ENCODE results near the gene KIDINS220.

The KIDINS220 gene

DNA sequence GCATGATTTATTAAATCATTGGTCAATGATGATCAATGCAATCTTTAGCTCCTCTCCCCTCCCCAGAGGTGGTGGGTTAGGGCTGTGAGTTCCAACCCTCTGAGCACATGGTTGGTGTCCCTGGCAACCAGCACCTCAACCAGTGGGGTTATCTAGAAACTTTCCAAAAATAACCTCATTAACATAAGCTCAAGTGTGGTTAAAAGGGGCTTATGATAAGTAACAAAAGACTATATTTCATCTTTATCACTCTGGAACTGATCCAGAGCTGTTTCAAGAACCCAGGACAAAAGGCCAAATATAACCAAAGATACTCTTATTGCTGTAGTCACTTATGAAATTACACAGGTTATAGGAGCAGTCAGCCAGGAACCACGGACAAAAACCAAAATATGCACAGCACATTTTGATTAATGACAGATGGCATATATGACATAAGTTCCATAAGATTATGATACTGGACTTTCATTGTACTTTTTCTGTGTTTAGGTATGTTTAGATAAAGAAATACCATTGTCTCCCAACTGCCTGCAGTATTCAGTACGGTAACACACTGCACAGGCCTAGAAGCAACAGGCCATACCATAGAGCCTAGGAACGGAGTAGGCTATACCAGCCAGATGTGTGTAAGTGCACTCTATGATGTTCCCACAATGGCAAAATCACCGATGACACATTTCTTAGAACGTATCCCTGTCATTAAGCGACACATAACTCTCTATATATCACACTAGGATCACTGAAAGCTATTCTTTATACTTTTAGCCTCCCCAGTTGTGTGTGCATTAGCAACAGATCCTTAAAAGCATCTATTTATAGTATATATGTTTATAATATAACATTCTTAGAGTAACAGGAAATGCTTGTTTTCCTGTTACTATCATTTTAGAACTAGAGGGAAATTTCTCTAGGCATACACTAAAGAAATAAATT lies 31.9 kb downstream of the KIDINS220 start:
- Mint-ChIP-seq H3K4me3 (no peak overlapping the region), H3K27me3 (no peaks in the 10 kb centered on the region), H3K27ac (no peak overlapping the region), H3K36me3 (peaks cover 42 to 53% of the 10 kb centered on the region in 2 donors), H3K4me1 (peaks cover 0 to 2% of the 10 kb centered on the region in 2 donors), H3K9me3 (no peaks in the 10 kb centered on the region)
- ATAC-seq (replicated peaks) = no peak
- no peak for DNase-seq

DNA sequence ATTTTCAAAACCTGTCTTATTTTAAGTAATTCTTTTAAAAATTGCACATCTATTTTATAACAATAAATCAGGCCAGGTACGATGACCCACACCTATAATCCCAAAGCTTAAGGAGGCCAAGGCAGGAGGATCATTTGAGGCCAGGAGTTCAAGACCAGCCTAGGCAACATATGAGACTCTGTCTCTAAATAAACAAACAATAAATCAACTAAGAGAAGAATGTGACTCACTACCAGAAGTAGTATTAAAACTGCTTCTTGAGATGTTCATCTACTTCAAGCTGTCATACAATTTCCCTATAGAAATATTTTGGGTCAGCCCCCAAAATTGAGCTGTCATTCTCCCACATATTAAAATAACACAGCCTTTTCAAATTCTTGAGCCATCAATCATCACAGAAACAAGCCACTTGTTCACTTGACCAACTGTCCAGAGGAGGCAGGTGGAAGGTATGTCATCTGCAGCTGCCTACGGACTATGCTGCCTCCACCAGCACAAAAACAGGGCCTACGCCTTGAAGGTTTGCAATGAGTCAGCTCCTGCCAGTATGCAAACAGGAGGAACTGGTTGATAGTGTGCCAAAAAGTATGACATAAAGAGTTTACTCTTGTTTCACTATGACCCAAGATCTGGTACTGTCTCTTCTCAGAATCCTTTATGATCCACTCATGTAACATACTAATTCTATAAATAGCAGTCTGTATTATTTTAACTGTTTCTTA lies 33.6 kb downstream of the KIDINS220 start:
- DNase-seq = peak; percentile 4
- H3K36me3 Mint-ChIP-seq = peaks cover 46 to 59% of the 10 kb centered on the region in 2 donors
- ATAC-seq (replicated peaks) = peak; percentile 84 to 88

DNA sequence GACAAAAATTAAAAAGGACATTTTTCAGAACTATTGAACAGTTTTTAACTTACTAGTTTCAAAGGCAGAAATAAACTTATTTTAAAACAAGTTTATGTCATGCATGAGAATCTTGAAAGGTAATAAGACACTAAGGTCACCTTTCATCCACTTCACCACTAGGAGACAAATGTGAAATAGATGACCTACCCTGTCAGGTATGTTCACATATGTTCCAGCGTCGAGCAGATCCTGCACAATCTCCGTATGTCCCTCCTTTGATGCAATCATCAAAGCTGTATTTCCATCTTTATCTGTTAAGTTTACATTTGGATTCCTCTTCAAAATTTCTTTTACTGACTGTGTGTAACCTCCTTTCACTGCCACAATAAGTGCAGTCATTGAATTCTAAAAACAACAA lies 34.7 kb downstream of the KIDINS220 start:
- Mint-ChIP-seq H3K36me3 (peaks cover 44 to 57% of the 10 kb centered on the region in 2 donors), H3K4me3 (no peak overlapping the region), H3K27ac (no peak overlapping the region), H3K4me1 (peaks cover 0 to 2% of the 10 kb centered on the region in 2 donors), H3K9me3 (no peaks in the 10 kb centered on the region), H3K27me3 (no peaks in the 10 kb centered on the region)
- no peak for DNase-seq
- no peak for ATAC-seq (replicated peaks)

More for the DNA sequence above, 33.6 kb downstream of the KIDINS220 start:
- Mint-ChIP-seq H3K9me3 (no peaks in the 10 kb centered on the region), H3K4me1 (peaks cover 0 to 2% of the 10 kb centered on the region in 2 donors), H3K27me3 (no peaks in the 10 kb centered on the region), H3K4me3 (no peak overlapping the region), H3K27ac (no peak overlapping the region)

DNA sequence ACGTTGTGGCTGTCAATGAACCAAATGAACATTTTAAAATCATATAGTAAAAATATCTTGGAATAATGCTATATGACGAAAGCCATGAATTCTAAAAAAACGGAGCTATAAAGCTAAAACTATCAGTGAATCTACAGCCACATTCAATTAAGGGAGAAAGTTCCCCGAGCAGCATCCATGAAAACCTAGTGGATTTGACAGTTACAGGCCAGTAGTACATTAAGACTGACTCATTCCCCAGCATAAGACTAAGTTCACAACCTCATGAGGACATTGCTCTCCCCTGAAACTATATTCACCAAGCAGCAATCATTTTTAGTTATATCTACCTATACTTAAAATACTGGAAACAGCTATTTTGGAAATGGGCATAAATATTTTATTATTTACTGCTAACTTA lies 36.6 kb downstream of the KIDINS220 start:
- H3K4me3 Mint-ChIP-seq = no peak overlapping the region
- DNase-seq = no peak
- H3K4me1 Mint-ChIP-seq = peaks cover 0 to 2% of the 10 kb centered on the region in 2 donors
- no peaks in the 10 kb centered on the region for H3K27me3 Mint-ChIP-seq
- no peak for ATAC-seq (replicated peaks)
- H3K9me3 Mint-ChIP-seq = no peaks in the 10 kb centered on the region
- H3K27ac Mint-ChIP-seq = no peak overlapping the region
- H3K36me3 Mint-ChIP-seq = peaks cover 50 to 57% of the 10 kb centered on the region in 2 donors

DNA sequence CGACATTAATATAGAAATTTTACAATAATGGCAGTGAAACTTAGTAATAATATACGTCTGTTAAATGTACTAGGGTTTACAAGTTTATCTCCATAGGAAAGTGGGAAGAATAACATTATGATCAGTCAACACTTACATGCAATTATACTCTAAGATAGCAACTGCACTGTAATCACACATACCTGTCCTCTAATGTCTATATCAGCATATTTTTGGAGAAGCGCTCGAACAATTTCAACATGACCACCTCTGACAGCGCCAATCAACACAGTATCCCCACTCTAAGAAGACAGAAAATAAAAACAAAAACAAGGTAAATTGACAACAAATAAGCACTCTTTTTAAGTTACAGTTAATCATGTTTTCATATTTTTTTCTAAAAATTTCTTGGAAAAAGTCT lies 37.2 kb downstream of the KIDINS220 start:
- no peak overlapping the region for H3K4me3 Mint-ChIP-seq
- ATAC-seq (replicated peaks) (no peak), DNase-seq (no peak)
- no peaks in the 10 kb centered on the region for H3K27me3 Mint-ChIP-seq
- no peaks in the 10 kb centered on the region for H3K9me3 Mint-ChIP-seq
- H3K27ac Mint-ChIP-seq = no peak overlapping the region
- peaks cover 48 to 57% of the 10 kb centered on the region in 2 donors for H3K36me3 Mint-ChIP-seq
- peaks cover 0 to 2% of the 10 kb centered on the region in 2 donors for H3K4me1 Mint-ChIP-seq

DNA sequence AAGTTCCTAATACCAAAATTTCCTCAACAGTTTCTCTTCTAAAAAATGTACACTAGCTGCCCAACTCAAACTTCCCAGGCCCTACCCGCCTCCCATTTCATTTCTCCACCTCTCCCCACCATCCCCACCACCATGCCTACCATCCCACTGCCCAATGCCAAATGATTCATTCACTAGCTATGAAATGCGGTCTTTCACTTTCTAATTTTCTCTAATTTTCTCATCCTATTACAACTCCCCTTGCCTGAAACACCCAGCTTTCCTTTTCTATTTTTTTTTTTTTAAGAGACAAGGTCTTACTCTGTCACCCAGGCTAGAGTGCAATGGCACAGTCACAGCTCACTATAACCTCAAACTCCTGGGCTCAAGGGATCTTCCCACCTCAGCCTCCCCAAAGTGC lies 38.4 kb downstream of the KIDINS220 start:
- peaks cover 52 to 62% of the 10 kb centered on the region in 2 donors for H3K36me3 Mint-ChIP-seq
- ATAC-seq (replicated peaks) = no peak

DNA sequence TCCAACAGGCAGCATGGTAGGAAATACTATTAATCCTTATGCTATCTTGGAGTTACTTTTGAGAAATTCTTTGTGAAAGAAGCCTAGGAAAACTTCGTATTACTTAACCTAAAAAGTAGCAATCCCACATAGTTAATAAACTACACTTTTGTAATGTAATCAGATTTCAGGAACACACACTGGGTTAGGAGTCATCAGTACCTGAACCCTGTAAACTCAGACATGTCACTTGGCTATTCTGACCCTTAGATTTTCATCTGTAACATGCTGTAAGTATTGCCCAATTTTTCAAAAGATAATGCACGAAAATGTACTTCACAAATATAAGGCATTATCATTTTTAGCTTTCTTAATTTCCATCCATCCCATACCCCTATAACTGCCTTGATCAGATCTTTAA lies 39.0 kb downstream of the KIDINS220 start:
- peaks cover 52 to 61% of the 10 kb centered on the region in 2 donors for H3K36me3 Mint-ChIP-seq
- no peak for DNase-seq

More for the DNA sequence above, 38.4 kb downstream of the KIDINS220 start:
- Mint-ChIP-seq H3K4me1 (peaks cover 0 to 2% of the 10 kb centered on the region in 2 donors), H3K27me3 (no peaks in the 10 kb centered on the region), H3K9me3 (no peaks in the 10 kb centered on the region), H3K27ac (no peak overlapping the region), H3K4me3 (no peak overlapping the region)
- DNase-seq = no peak

DNA sequence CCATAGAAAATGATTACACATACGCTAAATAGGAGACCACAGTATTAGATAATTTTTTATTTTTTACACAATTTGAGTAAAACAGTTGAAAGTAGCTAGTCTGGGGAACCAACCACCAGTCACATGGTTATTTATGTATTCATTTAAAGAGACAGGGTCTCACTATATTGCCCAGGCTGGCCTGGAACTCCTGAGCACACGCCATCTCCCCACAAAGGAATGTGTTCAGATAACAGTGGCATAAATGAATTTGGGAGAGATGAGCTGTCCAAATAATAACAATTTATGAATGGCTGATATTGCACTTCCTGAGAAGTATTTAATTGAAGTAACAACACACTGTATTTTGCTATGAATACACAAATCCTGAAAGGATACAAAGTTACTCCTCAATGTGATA lies 39.7 kb downstream of the KIDINS220 start:
- H3K27me3 Mint-ChIP-seq = no peaks in the 10 kb centered on the region

More for the DNA sequence above, 39.0 kb downstream of the KIDINS220 start:
- Mint-ChIP-seq H3K4me1 (no peaks in the 10 kb centered on the region), H3K4me3 (no peak overlapping the region), H3K9me3 (no peaks in the 10 kb centered on the region), H3K27me3 (no peaks in the 10 kb centered on the region), H3K27ac (no peak overlapping the region)
- no peak for ATAC-seq (replicated peaks)

DNA sequence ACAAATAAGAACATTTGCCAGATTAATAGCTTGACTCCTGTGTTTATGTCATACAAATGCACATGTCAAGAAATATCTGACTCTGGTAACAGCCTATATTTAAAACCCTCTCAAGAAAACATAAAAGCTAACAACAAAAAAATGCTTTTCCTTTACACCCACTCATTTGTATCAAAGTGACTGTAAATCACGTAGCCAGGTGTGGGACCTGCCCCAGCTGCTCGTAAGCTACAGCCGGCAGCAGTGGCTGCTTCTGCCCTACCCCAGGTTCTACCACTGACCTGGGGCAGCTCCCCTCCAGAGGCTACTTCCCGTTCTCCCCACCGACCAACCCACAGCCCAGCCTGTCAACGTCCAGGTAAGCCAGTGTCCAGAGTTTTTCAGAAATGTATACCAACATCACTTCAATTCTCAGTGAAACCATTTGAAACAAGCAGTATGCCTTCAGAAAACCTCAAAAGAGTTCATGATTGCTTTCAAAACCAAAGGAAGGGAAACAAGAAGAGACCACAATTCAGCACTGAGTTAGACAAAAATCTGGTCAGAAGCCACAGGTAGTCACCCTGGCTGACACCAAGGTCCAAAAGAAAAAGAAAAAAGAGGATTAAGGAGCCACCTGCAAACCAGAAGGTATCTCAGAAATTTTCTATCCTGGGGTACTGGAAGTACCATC lies 40.4 kb downstream of the KIDINS220 start:
- ATAC-seq (replicated peaks) (no peak), DNase-seq (no peak)
- H3K27me3 Mint-ChIP-seq = no peaks in the 10 kb centered on the region
- H3K4me3 Mint-ChIP-seq = no peak overlapping the region
- no peaks in the 10 kb centered on the region for H3K9me3 Mint-ChIP-seq
- peaks cover 46 to 52% of the 10 kb centered on the region in 2 donors for H3K36me3 Mint-ChIP-seq
- no peak overlapping the region for H3K27ac Mint-ChIP-seq
- no peaks in the 10 kb centered on the region for H3K4me1 Mint-ChIP-seq

More for the DNA sequence above, 39.7 kb downstream of the KIDINS220 start:
- DNase-seq (no peak), ATAC-seq (replicated peaks) (no peak)
- H3K4me3 Mint-ChIP-seq = no peak overlapping the region
- no peaks in the 10 kb centered on the region for H3K9me3 Mint-ChIP-seq
- H3K36me3 Mint-ChIP-seq = peaks cover 49 to 57% of the 10 kb centered on the region in 2 donors
- H3K4me1 Mint-ChIP-seq = no peaks in the 10 kb centered on the region
- H3K27ac Mint-ChIP-seq = no peak overlapping the region

DNA sequence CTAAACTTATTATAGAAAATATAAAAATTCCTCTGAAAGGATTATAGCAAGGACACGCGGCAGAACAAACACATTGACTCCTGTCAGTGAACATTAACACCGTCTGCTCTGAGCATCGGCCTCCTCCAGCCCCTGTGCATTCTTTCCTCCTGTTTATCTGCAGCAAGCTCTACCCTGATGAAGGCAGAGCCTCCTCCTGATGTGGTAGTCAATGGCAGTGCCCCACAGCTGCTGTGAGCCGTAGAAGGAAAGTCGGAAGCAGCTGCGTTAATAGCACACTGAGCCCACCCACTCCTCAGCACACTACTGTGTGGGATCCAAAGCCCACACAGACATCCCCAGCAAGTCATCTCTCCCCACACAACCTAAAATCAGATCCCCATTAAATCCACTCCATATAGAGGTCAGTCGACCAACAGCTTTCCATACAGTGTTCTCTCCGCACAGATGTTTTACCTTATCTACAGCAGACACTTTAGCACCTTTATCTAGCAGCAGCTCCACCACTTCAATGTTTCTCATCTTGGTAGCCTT lies 41.0 kb downstream of the KIDINS220 start:
- no peaks in the 10 kb centered on the region for H3K9me3 Mint-ChIP-seq
- ATAC-seq (replicated peaks) = no peak

DNA sequence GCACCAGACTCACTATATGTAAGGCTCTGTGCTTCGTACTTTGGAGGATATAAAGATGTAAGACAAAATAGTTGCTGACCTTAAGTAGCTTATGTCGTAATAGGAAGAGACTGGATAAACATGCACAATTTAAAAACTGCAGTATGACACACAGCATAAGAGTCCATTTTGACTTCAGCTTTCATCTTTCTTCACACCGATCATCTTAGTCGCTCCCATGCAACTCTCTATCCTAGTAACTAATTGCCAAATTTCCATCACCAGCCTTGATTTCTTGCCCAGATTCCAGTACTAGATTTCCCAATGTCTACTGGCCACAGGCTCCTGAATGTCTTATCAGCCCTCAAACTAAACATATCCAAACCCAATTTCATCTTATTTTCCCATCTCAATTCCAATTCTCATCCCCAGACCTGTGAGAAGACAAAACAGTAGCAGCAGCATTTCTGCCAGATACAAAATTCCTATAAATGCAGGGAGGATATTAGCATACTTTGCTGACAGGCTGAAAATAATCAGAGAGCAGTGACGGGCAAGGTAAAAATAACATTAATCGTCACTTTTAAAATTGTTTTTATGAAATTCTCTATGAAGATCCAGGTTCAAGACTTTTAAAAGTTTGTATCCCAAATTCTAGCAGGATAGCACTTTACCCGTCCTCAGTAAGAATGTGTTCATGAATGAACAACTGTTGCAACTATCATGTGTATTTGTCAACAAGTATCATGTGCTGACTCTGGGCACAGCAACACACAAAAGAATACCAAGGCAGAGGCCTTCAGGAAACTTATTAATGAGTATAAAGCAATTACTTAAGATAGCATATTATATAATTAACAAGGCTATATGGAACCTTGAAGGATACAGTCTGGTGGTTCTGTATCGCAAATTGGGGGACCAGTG lies 42.2 kb downstream of the KIDINS220 start:
- ATAC-seq (replicated peaks) = no peak
- H3K4me3 Mint-ChIP-seq = no peak overlapping the region
- peaks cover 3 to 8% of the 10 kb centered on the region in 2 donors for H3K4me1 Mint-ChIP-seq
- H3K36me3 Mint-ChIP-seq = peaks cover 41 to 47% of the 10 kb centered on the region in 2 donors
- no peaks in the 10 kb centered on the region for H3K27me3 Mint-ChIP-seq
- H3K9me3 Mint-ChIP-seq = no peaks in the 10 kb centered on the region
- no peak overlapping the region for H3K27ac Mint-ChIP-seq
- no peak for DNase-seq

More for the DNA sequence above, 41.0 kb downstream of the KIDINS220 start:
- Mint-ChIP-seq H3K36me3 (peaks cover 39 to 46% of the 10 kb centered on the region in 2 donors), H3K27me3 (no peaks in the 10 kb centered on the region), H3K4me3 (no peak overlapping the region), H3K27ac (no peak overlapping the region), H3K4me1 (no peaks in the 10 kb centered on the region)
- DNase-seq = no peak

DNA sequence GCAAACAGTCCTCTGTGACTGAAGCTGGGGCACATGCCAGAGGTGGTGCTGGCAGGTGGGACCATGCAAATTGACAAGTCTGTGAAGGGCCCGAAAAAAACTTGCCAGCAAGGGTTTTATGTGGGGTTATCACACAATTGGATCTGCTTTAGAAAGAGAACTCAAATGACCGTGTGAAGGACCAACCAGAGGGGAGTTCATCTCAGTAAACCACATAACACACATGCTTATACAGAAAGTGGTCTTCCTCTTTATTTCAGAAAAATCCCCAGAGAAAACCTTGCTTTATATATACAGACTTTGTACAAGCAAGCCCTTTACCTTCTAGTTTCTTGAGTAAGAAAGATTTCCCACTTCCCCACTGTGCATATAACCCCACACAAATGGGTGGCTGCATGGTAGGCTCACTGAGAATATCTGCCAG lies 46.7 kb downstream of the KIDINS220 start:
- no peak overlapping the region for H3K4me3 Mint-ChIP-seq
- peaks cover 3 to 12% of the 10 kb centered on the region in 2 donors for H3K4me1 Mint-ChIP-seq
- peaks cover 0 to 2% of the 10 kb centered on the region in 2 donors for H3K9me3 Mint-ChIP-seq
- ATAC-seq (replicated peaks) = peak; percentile 93
- no peaks in the 10 kb centered on the region for H3K27me3 Mint-ChIP-seq
- no peak overlapping the region for H3K27ac Mint-ChIP-seq
- no peak for DNase-seq
- H3K36me3 Mint-ChIP-seq = peaks cover 35 to 41% of the 10 kb centered on the region in 2 donors

DNA sequence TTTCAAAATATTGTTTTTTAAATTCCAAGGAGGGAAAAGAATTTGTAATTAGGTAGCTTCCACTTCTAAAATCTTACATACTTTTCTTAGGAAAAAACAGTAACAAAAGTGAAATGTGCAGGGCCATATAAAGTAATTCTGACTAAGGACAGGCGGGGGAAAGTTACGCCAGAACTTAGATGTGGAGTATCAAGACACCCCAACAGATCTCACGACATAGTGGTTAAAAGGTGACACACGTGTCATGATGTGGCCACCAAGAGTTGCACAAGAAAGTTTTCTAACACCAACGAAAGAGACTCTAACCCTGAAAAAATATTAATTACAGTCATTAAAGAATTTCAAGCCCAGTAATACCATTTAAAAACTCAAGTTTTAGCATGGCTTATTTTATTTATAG lies 51.0 kb downstream of the KIDINS220 start:
- Mint-ChIP-seq H3K27ac (no peak overlapping the region), H3K4me3 (no peak overlapping the region), H3K36me3 (peaks cover 48 to 66% of the 10 kb centered on the region in 2 donors), H3K4me1 (peaks cover 5 to 17% of the 10 kb centered on the region in 2 donors), H3K27me3 (no peaks in the 10 kb centered on the region), H3K9me3 (peaks cover 0 to 2% of the 10 kb centered on the region in 2 donors)
- ATAC-seq (replicated peaks) (no peak), DNase-seq (no peak)

Measured in stimulated activated naive B cell treated with anti-CD40 and anti-IgM and Interleukin-4, amounts not matched to agents 10 μg/mL and 1 μg/mL and 100 μg/mL, for 72 hours (primary cell).